K562 (cell line): ENCODE data around the gene LSM12. TPM values are rescaled to one million over a fixed set of nuclear protein-coding genes. Genes with fewer than 3 reads are reported as not detected.
A peak's percentile ranks its signal among the peaks of the same experiment; 100 is the strongest.

Experiments
- ATAC-seq: fragments of 200-7000 bp; cut with Tn5 transposase; 3 replicates; pipeline ENCODE4 v1.9.1; 2020; ENCODE audit warnings: moderate library complexity
- BruUV-seq: library from RNA; stranded (reverse); fragments of 400-500 nt; replicated peaks from 2 replicates; lab custom pipeline; 2021; lab: Mats Ljungman, UMichigan
- CTCF ChIA-PET: fragments of 300-600 bp; formaldehyde crosslinking; extraction: SDS; loops from one replicate; lab custom pipeline; 2021; ENCODE audit warnings: low intra/inter-chr PET ratio; lab: Yijun Ruan, JAX
- POLR2A ChIA-PET: fragments of 300-600, 350-650 bp; sonication (Branson Sonifier 250); formaldehyde crosslinking; extraction: SDS; loops from one replicate; lab custom pipeline; 2021; ENCODE audit warnings: antibody characterized with exemption, inconsistent platforms; lab: Yijun Ruan, JAX
- DNase-seq, 4 experiments: peaks; one replicate each; pipeline versions ENCODE4 v3.0.0 to v3.0.0-alpha.2; 2011 to 2018; ENCODE audit warnings: low spot score in 3 of 4, mixed read lengths in 3 of 4; ENCODE audit errors: extremely low read depth in 1 of 4
- FAIRE-seq: peaks from 2 replicates; lab custom pipeline; 2011; peaks lifted over from hg19 to GRCh38; lab: Jason Lieb, UNC
- H2AFZ ChIP-seq: 2 replicates; pipeline ENCODE4 v1.6.0; 2011; ENCODE audit warnings: low read depth, low read length, control low read depth, inconsistent platforms
- H3K27ac ChIP-seq: fragments of 200-600 bp; 3 replicates; pipeline ENCODE4 v1.8.0; 2011; ENCODE audit warnings: low read depth, mild to moderate bottlenecking, control low read depth, inconsistent platforms, low read length, moderate library complexity, mixed read lengths; ENCODE audit errors: extremely low read depth
- H3K27me3 ChIP-seq, 2 experiments: fragments of 300-600 bp in 1 of 2; 2 replicates in 1 of 2; 3 replicates in 1 of 2; pipeline versions ENCODE4 v1.6.0 to v1.8.0; 2011; ENCODE audit warnings: inconsistent platforms in 2 of 2, low read length in 2 of 2, mild to moderate bottlenecking in 1 of 2, mixed read lengths in 1 of 2, moderate library complexity in 1 of 2; ENCODE audit not compliant: control insufficient read depth in 2 of 2, insufficient read depth in 2 of 2
- H3K36me3 ChIP-seq: fragments of 300-600 bp; 3 replicates; pipeline ENCODE4 v1.8.0; 2011; ENCODE audit warnings: mild to moderate bottlenecking, low read length, inconsistent platforms; ENCODE audit not compliant: control insufficient read depth, insufficient read depth
- H3K4me1 ChIP-seq, 2 experiments: fragments of 200-600 bp in 1 of 2; replicated peaks in 1 of 2; 2 replicates in 1 of 2; 3 replicates in 1 of 2; pipeline versions ENCODE4 v1.5.1 to v1.8.0; 2011; ENCODE audit warnings: inconsistent platforms in 2 of 2, low read length in 2 of 2, mild to moderate bottlenecking in 1 of 2, mixed read lengths in 1 of 2, moderate library complexity in 1 of 2; ENCODE audit not compliant: control insufficient read depth in 2 of 2, insufficient read depth in 2 of 2
- H3K4me2 ChIP-seq: 2 replicates; pipeline ENCODE4 v1.6.1; 2011; ENCODE audit warnings: low read length, control low read depth, inconsistent platforms, mixed read lengths; ENCODE audit not compliant: insufficient read depth
- H3K4me3 ChIP-seq: fragments of 200-600 bp; sonication (generic), shearing (Covaris generic); 2 replicates; pipeline ENCODE4 v1.5.1; 2016; ENCODE audit warnings: control low read depth, inconsistent platforms
- H3K79me2 ChIP-seq: fragments of 200-600 bp; 3 replicates; pipeline ENCODE4 v1.8.0; 2011; ENCODE audit warnings: low read length, inconsistent platforms; ENCODE audit not compliant: control insufficient read depth, insufficient read depth
- H3K9ac ChIP-seq, 2 experiments: 2 replicates each; pipeline versions ENCODE4 v1.6.0 to v1.6.1; 2011; ENCODE audit warnings: low read depth in 2 of 2, low read length in 2 of 2, control low read depth in 1 of 2, inconsistent platforms in 1 of 2, mild to moderate bottlenecking in 1 of 2, mixed read lengths in 1 of 2; ENCODE audit not compliant: insufficient read depth in 1 of 2
- H3K9me1 ChIP-seq: one replicate; pipeline ENCODE4 v1.6.0; 2011; ENCODE audit warnings: inconsistent platforms, mild to moderate bottlenecking, low read length, moderate library complexity; ENCODE audit not compliant: control insufficient read depth, insufficient read depth
- H3K9me3 ChIP-seq: replicated peaks from 2 replicates; pipeline ENCODE4 v1.5.1; 2011; ENCODE audit warnings: low read depth, low read length, inconsistent platforms; ENCODE audit not compliant: control insufficient read depth, insufficient read depth
- H4K20me1 ChIP-seq: replicated peaks from 2 replicates; pipeline ENCODE4 v1.6.1; 2011; ENCODE audit warnings: low read length, inconsistent platforms, mixed read lengths; ENCODE audit not compliant: control insufficient read depth, insufficient read depth
- ADNP ChIP-seq: fragments of 200-800 bp; sonication (Bioruptor generic); IDR thresholded peaks from 2 replicates; pipeline ENCODE4 v1.6.1; 2016; ENCODE audit warnings: missing genetic modification characterization, missing compliant biosample characterization
- EGR1 ChIP-seq: fragments of 450-650 bp; conservative IDR thresholded peaks from 2 replicates; pipeline ENCODE4 v1.6.1; 2017; ENCODE audit warnings: mild to moderate bottlenecking
- IFI16 ChIP-seq: fragments of 250-450 bp; sonication (Bioruptor Pico); IDR thresholded peaks from 2 replicates; pipeline ENCODE4 v2.1.2; 2022; ENCODE audit warnings: mild to moderate bottlenecking, inconsistent platforms
- NCOR1 ChIP-seq: fragments of 450-650 bp; IDR thresholded peaks from 2 replicates; pipeline ENCODE4 v1.6.1; 2016; ENCODE audit warnings: mild to moderate bottlenecking, moderate library complexity
- RFX1 ChIP-seq: fragments of 450-650 bp; IDR thresholded peaks from 2 replicates; pipeline ENCODE4 v1.6.1; 2016; ENCODE audit warnings: mild to moderate bottlenecking, moderate library complexity
- WGBS: fragments of 100-300 bp; shearing (Covaris generic); methylation state at CpG from one replicate; pipeline ENCODE4 v1.1.6; 2016; ENCODE audit warnings: low coverage, mixed read lengths; ENCODE audit not compliant: insufficient coverage; ENCODE audit errors: missing lambda C conversion rate; 5-methylcytosine and 5-hydroxymethylcytosine counted together
- in situ Hi-C: fragments of 300-500 bp; cut with MboI; formaldehyde crosslinking; loops from 4 replicates; pipeline ENCODE4 v1.15.0; 2018; ENCODE audit warnings: inconsistent platforms, mixed read lengths
- intact Hi-C: fragments of 100-400 bp; cut with micrococcal nuclease; formaldehyde crosslinking; loops from 2 replicates; pipeline ENCODE4 v1.14.2; 2022
- polyA plus RNA-seq, 8 experiments: library from polyadenylated mRNA; depleted of rRNA in 4 of 8; stranded (reverse) in 5 of 8; unstranded in 3 of 8; fragments of >200 nt; fragmentation: Nextera tagmentation in 2 of 8; fragmentation: Illumina TruSeq in 1 of 8; extraction: Ambion mirVana in 2 of 8; extraction: Trizol in 1 of 8; gene quantifications; 2 replicates each; pipeline versions ENCODE4 v1.2.1 to v1.2.3, GENCODE V29; 2011 to 2014; ENCODE audit warnings: inconsistent platforms in 1 of 8, missing spikeins in 1 of 8
- total RNA-seq, 7 experiments: library from RNA; depleted of rRNA in 6 of 7; stranded (reverse); fragments of >200 nt in 6 of 7; fragmentation: Illumina TruSeq in 2 of 7; extraction: Trizol in 2 of 7; gene quantifications; 2 replicates each; pipeline versions ENCODE4 v1.2.1 to v1.2.3, GENCODE V29; 2011 to 2021; ENCODE audit warnings: low replicate concordance in 1 of 7
- TF ChIP-seq, protein P1 (sequence below): fragments of 250-450 bp; sonication (Bioruptor Pico); IDR thresholded peaks from 2 replicates; pipeline ENCODE4 v1.8.0; 2022; ENCODE audit warnings: inconsistent platforms
- TF ChIP-seq, protein P2 (sequence below): fragments of 450-650 bp; IDR thresholded peaks from 2 replicates; pipeline ENCODE4 v1.6.1; 2016
- TF ChIP-seq, protein P3 (sequence below): fragments of 200-800 bp; sonication (Bioruptor generic); IDR thresholded peaks from 2 replicates; pipeline ENCODE4 v1.6.1; 2017; ENCODE audit warnings: missing genetic modification characterization, missing compliant biosample characterization

Gene LSM12
- total and polyA plus RNA-seq, 9 of the 15 experiments (the other 6 are each of a cell fraction or from before 2014, with no cell fraction given) = 53.0 to 258 (median 89.3) TPM

DNA sequence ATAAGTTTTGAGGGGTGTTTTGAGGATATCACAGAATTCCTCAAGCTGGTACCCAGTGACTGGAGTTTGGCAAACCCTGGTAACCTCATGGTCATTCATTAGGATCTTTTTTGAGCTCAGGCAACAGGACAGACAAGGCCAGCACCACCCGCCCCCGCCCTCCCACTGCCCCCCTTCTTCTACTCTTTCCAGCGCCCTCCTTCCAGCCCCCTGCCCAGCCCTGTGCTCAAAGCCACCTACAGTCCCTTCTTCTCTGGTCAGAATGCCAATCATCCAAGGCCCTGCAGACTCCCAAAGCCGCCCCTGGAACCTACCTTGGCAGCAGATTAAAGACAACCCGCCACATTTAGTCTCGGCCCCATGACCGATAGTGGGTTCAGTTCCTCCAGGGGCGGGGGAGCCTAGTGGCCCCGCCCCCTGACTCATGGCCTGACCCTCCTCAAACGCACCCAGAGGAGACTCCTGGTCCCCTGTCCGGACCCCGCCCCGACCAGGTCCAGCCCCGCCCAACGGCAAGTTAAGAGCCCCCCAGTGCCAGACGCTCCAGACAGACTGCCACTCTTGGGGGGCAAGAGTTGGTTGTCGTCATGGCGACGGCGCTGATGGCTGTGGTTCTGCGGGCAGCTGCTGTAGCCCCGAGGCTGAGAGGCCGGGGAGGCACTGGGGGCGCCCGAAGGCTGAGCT, 62.3 kb downstream of the LSM12 start, which contains the start of gene NAGS:
Gene NAGS, plus strand, starts transcription at position 546 of the 684 bp plus-strand sequence. Its CDS starts 42 bp downstream, at position 588.
- Histone ChIP-seq H3K9me3 (no peaks in the 10 kb centered on the region), H4K20me1 (peaks cover 11% of the 10 kb centered on the region; the same call in 1 of the 2 replicates), H2AFZ (peak within 1 kb of the TSS; percentile 51; the same call in 1 of the 2 replicates), H3K4me1 (peaks cover 10 to 37% of the 10 kb centered on the region in 2 experiments), H3K4me3 (no peak within 1 kb of the TSS), H3K27me3 (no peaks in the 10 kb centered on the region), H3K27ac (no peak within 1 kb of the TSS), H3K9ac (peak within 1 kb of the TSS in 1 of 2 experiments; percentile 65; a peak in 1 of 4 replicates), H3K79me2 (no peaks in the 10 kb centered on the region), H3K4me2 (no peak within 1 kb of the TSS), H3K9me1 (no peaks in the 10 kb centered on the region), H3K36me3 (no peaks in the 10 kb centered on the region)
- FAIRE-seq (no peak), ATAC-seq (no peak), DNase-seq (peak; percentile 58 to 63 (median 59))
- CTCF ChIA-PET = no interaction called here
- in situ Hi-C loops (no loop called here), intact Hi-C loops (no loop called here)
- no peak for TF ChIP-seq ADNP (tag)
- no peak for TF ChIP-seq IFI16 (CRISPR knock-in tag)
- TF ChIP-seq, protein P1, sequence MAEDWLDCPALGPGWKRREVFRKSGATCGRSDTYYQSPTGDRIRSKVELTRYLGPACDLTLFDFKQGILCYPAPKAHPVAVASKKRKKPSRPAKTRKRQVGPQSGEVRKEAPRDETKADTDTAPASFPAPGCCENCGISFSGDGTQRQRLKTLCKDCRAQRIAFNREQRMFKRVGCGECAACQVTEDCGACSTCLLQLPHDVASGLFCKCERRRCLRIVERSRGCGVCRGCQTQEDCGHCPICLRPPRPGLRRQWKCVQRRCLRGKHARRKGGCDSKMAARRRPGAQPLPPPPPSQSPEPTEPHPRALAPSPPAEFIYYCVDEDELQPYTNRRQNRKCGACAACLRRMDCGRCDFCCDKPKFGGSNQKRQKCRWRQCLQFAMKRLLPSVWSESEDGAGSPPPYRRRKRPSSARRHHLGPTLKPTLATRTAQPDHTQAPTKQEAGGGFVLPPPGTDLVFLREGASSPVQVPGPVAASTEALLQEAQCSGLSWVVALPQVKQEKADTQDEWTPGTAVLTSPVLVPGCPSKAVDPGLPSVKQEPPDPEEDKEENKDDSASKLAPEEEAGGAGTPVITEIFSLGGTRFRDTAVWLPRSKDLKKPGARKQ (CRISPR knock-in tag) = no peak
- TF ChIP-seq, protein P2, sequence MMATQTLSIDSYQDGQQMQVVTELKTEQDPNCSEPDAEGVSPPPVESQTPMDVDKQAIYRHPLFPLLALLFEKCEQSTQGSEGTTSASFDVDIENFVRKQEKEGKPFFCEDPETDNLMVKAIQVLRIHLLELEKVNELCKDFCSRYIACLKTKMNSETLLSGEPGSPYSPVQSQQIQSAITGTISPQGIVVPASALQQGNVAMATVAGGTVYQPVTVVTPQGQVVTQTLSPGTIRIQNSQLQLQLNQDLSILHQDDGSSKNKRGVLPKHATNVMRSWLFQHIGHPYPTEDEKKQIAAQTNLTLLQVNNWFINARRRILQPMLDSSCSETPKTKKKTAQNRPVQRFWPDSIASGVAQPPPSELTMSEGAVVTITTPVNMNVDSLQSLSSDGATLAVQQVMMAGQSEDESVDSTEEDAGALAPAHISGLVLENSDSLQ = 0 out of 2 replicates have a peak, but pooled peaks have one; percentile 18
- peak; percentile 88 for TF ChIP-seq RFX1
- TF ChIP-seq, protein P3, sequence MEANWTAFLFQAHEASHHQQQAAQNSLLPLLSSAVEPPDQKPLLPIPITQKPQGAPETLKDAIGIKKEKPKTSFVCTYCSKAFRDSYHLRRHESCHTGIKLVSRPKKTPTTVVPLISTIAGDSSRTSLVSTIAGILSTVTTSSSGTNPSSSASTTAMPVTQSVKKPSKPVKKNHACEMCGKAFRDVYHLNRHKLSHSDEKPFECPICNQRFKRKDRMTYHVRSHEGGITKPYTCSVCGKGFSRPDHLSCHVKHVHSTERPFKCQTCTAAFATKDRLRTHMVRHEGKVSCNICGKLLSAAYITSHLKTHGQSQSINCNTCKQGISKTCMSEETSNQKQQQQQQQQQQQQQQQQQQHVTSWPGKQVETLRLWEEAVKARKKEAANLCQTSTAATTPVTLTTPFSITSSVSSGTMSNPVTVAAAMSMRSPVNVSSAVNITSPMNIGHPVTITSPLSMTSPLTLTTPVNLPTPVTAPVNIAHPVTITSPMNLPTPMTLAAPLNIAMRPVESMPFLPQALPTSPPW (CRISPR knock-in tag) = peak; percentile 54
- TF ChIP-seq EGR1 = peak; percentile 43
- no peak for TF ChIP-seq NCOR1
- POLR2A ChIA-PET = interaction anchor here (1.2 kb wide), 1 partner anchor 51 kb away, joined by 6 read pairs; the partner anchor contains the start of gene PYY
- WGBS = 21% methylated on average over 14 of the region's 25 CpGs
- BruUV-seq = no TSS peak
